Astrocyte of the cerebellum (primary cell): ENCODE data around the gene DISC1.
A peak's percentile ranks its signal among the peaks of the same experiment; 100 is the strongest.

Source experiments
- DNase-seq: peaks from one replicate; pipeline ENCODE4 v3.0.0-alpha.2; 2011; ENCODE audit warnings: low read depth
- H3K4me3 ChIP-seq: 2 replicates; pipeline ENCODE4 v1.5.1; 2011; ENCODE audit warnings: mild to moderate bottlenecking, low read depth, low read length, moderate library complexity
- CTCF ChIP-seq: IDR thresholded peaks from 2 replicates; pipeline ENCODE4 v1.5.1; 2012; ENCODE audit warnings: low read length, low read depth, moderate library complexity, mild to moderate bottlenecking; ENCODE audit errors: missing control alignments
- in situ Hi-C: cut with HindIII; loops from 2 replicates; pipeline ENCODE4 v1.10.0; 2017; ENCODE audit warnings: low sequenced_read_pairs

The DISC1 gene

GRCh38 chr1:231866392-231867331, 240.1 kb downstream of the DISC1 start:
- in situ Hi-C loops = loop anchor here (5.0 kb wide), 1 partner anchor 761 kb away; no protein-coding TSS in a partner anchor
- H3K4me3 ChIP-seq = no peak overlapping the region
- TF ChIP-seq CTCF = peak; percentile 75
- DNase-seq = no peak

- no peak for DNase-seq
- in situ Hi-C loops = loop anchor here (5.0 kb wide), 1 partner anchor 760 kb away; no protein-coding TSS in a partner anchor
- H3K4me3 ChIP-seq = no peak overlapping the region
- TF ChIP-seq CTCF = no peak
Observed at GRCh38 chr1:231867607-231868006, 241.0 kb downstream of the DISC1 start.

GRCh38 chr1:231869364-231869763, 242.8 kb downstream of the DISC1 start:
- TF ChIP-seq CTCF = no peak
- in situ Hi-C loops = loop anchor here (5.0 kb wide), 1 partner anchor 758 kb away; no protein-coding TSS in a partner anchor

GRCh38 chr1:231871471-231871870, 244.9 kb downstream of the DISC1 start:
- no peak for DNase-seq
- TF ChIP-seq CTCF = no peak
- H3K4me3 ChIP-seq = no peak overlapping the region
- in situ Hi-C loops = no loop called here

More at GRCh38 chr1:231869364-231869763, 242.8 kb downstream of the DISC1 start:
- no peak for DNase-seq
- H3K4me3 ChIP-seq = no peak overlapping the region

GRCh38 chr1:231871878-231872277, 245.3 kb downstream of the DISC1 start:
- TF ChIP-seq CTCF = no peak
- in situ Hi-C loops = no loop called here
- no peak for DNase-seq
- H3K4me3 ChIP-seq = no peak overlapping the region

- DNase-seq = no peak
- in situ Hi-C loops = no loop called here
- H3K4me3 ChIP-seq = no peak overlapping the region
- no peak for TF ChIP-seq CTCF
Observed at GRCh38 chr1:231872461-231872910, 245.9 kb downstream of the DISC1 start.
